IMR-90 (cell line): ENCODE measurements around the gene MSH5.

Experiments used
- BHLHE40 ChIP-seq: fragments of 150-350 bp; IDR thresholded peaks from 2 replicates; pipeline ENCODE4 v1.6.1; 2016; ENCODE audit warnings: mild to moderate bottlenecking, low read depth, low read length
- CEBPB ChIP-seq: IDR thresholded peaks from 2 replicates; pipeline ENCODE4 v1.6.1; 2012; ENCODE audit warnings: low read depth, low read length, improper control_type of control experiment
- CHD1 ChIP-seq: IDR thresholded peaks from 2 replicates; pipeline ENCODE4 v1.6.1; 2012; ENCODE audit warnings: low read depth, low read length, improper control_type of control experiment
- CTCF ChIP-seq: conservative IDR thresholded peaks from 2 replicates; pipeline ENCODE4 v1.5.1; 2012; ENCODE audit warnings: mild to moderate bottlenecking, low read depth, low read length, improper control_type of control experiment
- ELK1 ChIP-seq: fragments of 150-350 bp; IDR thresholded peaks from 2 replicates; pipeline ENCODE4 v1.6.1; 2016; ENCODE audit warnings: low read depth, mild to moderate bottlenecking, low read length, moderate library complexity, borderline replicate concordance
- FOS ChIP-seq: fragments of 150-350 bp; IDR thresholded peaks from 2 replicates; pipeline ENCODE4 v1.6.1; 2016; ENCODE audit warnings: low read depth, low read length
- MAZ ChIP-seq: IDR thresholded peaks from 2 replicates; pipeline ENCODE4 v1.6.1; 2012; ENCODE audit warnings: low read depth, mild to moderate bottlenecking, low read length, improper control_type of control experiment, moderate library complexity, borderline replicate concordance
- MXI1 ChIP-seq: IDR thresholded peaks from 2 replicates; pipeline ENCODE4 v1.6.1; 2012; ENCODE audit warnings: low read depth, mild to moderate bottlenecking, low read length, moderate library complexity, borderline replicate concordance
- POLR2A ChIP-seq: IDR thresholded peaks from 2 replicates; pipeline ENCODE4 v1.6.1; 2012; ENCODE audit warnings: mild to moderate bottlenecking, low read depth, low read length
- RAD21 ChIP-seq: IDR thresholded peaks from 2 replicates; pipeline ENCODE4 v1.6.1; 2012; ENCODE audit warnings: low read length, improper control_type of control experiment
- RCOR1 ChIP-seq: IDR thresholded peaks from 2 replicates; pipeline ENCODE4 v1.6.1; 2012; ENCODE audit warnings: mild to moderate bottlenecking, low read length, improper control_type of control experiment; ENCODE audit not compliant: insufficient replicate concordance
- RFX5 ChIP-seq: IDR thresholded peaks from 2 replicates; pipeline ENCODE4 v1.8.0; 2012; ENCODE audit warnings: low read depth, mild to moderate bottlenecking, low read length, moderate library complexity
- SMC3 ChIP-seq: fragments of 150-350 bp; IDR thresholded peaks from 2 replicates; pipeline ENCODE4 v1.6.1; 2016; ENCODE audit warnings: low read depth, mild to moderate bottlenecking, antibody characterized with exemption, low read length, moderate library complexity
- USF2 ChIP-seq: fragments of 150-350 bp; IDR thresholded peaks from 2 replicates; pipeline ENCODE4 v1.6.1; 2017; ENCODE audit warnings: mild to moderate bottlenecking, antibody characterized with exemption, low read length, low read depth

- no peak for TF ChIP-seq CTCF
- TF ChIP-seq FOS: no peak
- no peak for TF ChIP-seq BHLHE40
- no peak for TF ChIP-seq CHD1
- TF ChIP-seq POLR2A: no peak
- no peak for TF ChIP-seq ELK1
- no peak for TF ChIP-seq RAD21
- TF ChIP-seq RFX5: no peak
- TF ChIP-seq SMC3: no peak
- no peak for TF ChIP-seq MAZ
- TF ChIP-seq USF2: no peak
- no peak for TF ChIP-seq MXI1
- TF ChIP-seq RCOR1: no peak
- no peak for TF ChIP-seq CEBPB
Observed at GRCh38 chr6:31782126-31782855, 42.5 kb downstream of the MSH5 start.
